ENCODE results near the gene CELF2. TPM values are rescaled to one million over a fixed set of nuclear protein-coding genes. Genes with fewer than 3 reads are reported as not detected.

Gene CELF2
- total and polyA plus RNA-seq, 2 experiments from 2014 or later, result 16.6 to 26.9 TPM

DNA sequence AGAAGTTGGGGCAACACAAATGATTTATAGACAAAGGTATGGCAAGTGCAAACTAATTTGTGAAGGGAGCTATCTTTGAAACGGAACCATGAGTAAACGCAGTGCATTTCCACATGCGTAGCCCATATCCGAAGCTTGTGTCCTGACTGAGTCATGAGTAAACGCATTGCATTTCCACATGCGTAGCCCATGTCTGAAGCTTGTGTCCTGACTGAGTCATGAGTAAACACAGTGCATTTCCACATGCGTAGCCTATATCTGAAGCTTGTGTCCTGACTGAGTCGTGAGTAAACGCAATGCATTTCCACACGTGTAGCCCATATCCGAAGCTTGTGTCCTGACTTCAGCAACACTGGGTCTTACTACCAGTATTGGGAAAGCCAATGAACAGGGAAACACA, 95.0 kb downstream of the CELF2 start:
- no peak for DNase-seq (ENCODE audit: low spot score)
- no peak overlapping the region for H3K27ac ChIP-seq
- no peaks in the 10 kb centered on the region for H3K27me3 ChIP-seq
- H3K36me3 ChIP-seq (replicated peaks; ENCODE audit: insufficient read depth, low read depth), result no peaks in the 10 kb centered on the region
- WGBS (ENCODE audit: low lambda C conversion rate, missing lambda C conversion rate), result 85% methylated on average over 11 of the region's 11 CpGs
- H3K79me2 ChIP-seq, result no peaks in the 10 kb centered on the region
- H3K4me3 ChIP-seq, result no peak overlapping the region
- H3K9me2 ChIP-seq (replicated peaks; ENCODE audit: insufficient read depth), result no peaks in the 10 kb centered on the region
- H3K4me2 ChIP-seq, result no peak overlapping the region
- TF ChIP-seq EZH2 (IDR thresholded peaks at IDR 0.05; ENCODE audit: borderline replicate concordance), result no peak
- TF ChIP-seq, protein P1, sequence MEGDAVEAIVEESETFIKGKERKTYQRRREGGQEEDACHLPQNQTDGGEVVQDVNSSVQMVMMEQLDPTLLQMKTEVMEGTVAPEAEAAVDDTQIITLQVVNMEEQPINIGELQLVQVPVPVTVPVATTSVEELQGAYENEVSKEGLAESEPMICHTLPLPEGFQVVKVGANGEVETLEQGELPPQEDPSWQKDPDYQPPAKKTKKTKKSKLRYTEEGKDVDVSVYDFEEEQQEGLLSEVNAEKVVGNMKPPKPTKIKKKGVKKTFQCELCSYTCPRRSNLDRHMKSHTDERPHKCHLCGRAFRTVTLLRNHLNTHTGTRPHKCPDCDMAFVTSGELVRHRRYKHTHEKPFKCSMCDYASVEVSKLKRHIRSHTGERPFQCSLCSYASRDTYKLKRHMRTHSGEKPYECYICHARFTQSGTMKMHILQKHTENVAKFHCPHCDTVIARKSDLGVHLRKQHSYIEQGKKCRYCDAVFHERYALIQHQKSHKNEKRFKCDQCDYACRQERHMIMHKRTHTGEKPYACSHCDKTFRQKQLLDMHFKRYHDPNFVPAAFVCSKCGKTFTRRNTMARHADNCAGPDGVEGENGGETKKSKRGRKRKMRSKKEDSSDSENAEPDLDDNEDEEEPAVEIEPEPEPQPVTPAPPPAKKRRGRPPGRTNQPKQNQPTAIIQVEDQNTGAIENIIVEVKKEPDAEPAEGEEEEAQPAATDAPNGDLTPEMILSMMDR (IDR thresholded peaks at IDR 0.05; ENCODE audit: poor library complexity), result no peak
- no peak for TF ChIP-seq EZH2phosphoT487 (IDR thresholded peaks at IDR 0.05; ENCODE audit: low read depth, severe bottlenecking, unreplicated experiment)
- H3K9me3 ChIP-seq (ENCODE audit: low read depth), result no peaks in the 10 kb centered on the region
- no peaks in the 10 kb centered on the region for H3K4me1 ChIP-seq (ENCODE audit: insufficient read depth)
- H4K20me1 ChIP-seq (ENCODE audit: insufficient read depth, poor library complexity, severe bottlenecking), result no peaks in the 10 kb centered on the region
- no peak overlapping the region for H2AFZ ChIP-seq

DNA sequence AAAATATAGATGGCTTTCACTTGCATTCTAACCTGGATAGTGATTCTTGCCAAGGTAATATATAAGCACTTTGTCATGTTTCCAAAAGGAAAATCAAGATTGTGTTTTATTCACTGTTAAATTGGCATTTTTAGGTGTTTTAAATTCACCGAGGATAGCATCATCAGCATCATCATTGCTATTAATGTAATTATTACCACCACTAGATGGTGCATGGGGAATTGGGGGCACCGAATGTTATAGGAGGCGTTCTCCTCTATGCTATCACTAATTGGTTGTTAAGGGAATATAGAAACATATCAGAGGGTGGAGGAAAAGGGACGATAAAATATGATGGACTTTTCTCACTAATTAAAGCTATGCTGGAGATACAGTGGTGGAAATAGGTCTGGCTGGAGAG, 95.5 kb downstream of the CELF2 start:
- Histone ChIP-seq H3K27me3 (no peaks in the 10 kb centered on the region), H3K27ac (no peak overlapping the region), H2AFZ (no peak overlapping the region), H3K4me3 (no peak overlapping the region), H3K36me3 (replicated peaks; ENCODE audit: insufficient read depth, low read depth) (no peaks in the 10 kb centered on the region), H3K9me3 (ENCODE audit: low read depth) (no peaks in the 10 kb centered on the region), H4K20me1 (ENCODE audit: insufficient read depth, poor library complexity, severe bottlenecking) (no peaks in the 10 kb centered on the region), H3K9me2 (replicated peaks; ENCODE audit: insufficient read depth) (no peaks in the 10 kb centered on the region), H3K4me2 (no peak overlapping the region), H3K79me2 (no peaks in the 10 kb centered on the region), H3K4me1 (ENCODE audit: insufficient read depth) (no peaks in the 10 kb centered on the region)
- TF ChIP-seq EZH2 (IDR thresholded peaks at IDR 0.05; ENCODE audit: borderline replicate concordance) (no peak), EZH2phosphoT487 (IDR thresholded peaks at IDR 0.05; ENCODE audit: low read depth, severe bottlenecking, unreplicated experiment) (no peak)
- TF ChIP-seq, protein P1 (IDR thresholded peaks at IDR 0.05; ENCODE audit: poor library complexity), result no peak
- 87% methylated on average over 4 of the region's 4 CpGs for WGBS (ENCODE audit: low lambda C conversion rate, missing lambda C conversion rate)
- DNase-seq (ENCODE audit: low spot score), result no peak

DNA sequence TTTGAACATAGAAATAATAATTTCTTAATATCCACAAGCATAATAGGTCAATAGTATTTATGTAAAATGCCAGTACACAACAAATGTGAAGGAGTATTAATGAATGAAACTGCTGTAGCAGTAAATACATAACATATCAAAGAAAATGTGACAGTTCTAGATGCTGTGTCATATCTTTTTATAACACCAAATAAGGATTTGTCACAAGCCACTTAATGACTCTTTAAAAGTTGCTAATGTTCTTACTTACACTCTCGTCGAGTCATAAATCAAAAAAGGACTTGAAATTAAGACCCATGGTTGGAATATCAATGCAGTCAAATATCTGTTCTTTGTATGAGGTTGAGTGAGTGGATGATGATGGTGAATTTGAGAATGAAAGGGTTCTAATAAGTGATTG, 96.6 kb downstream of the CELF2 start:
- no peaks in the 10 kb centered on the region for H3K4me1 ChIP-seq (ENCODE audit: insufficient read depth)
- no peaks in the 10 kb centered on the region for H3K36me3 ChIP-seq (replicated peaks; ENCODE audit: insufficient read depth, low read depth)
- no peaks in the 10 kb centered on the region for H3K9me2 ChIP-seq (replicated peaks; ENCODE audit: insufficient read depth)
- no peak overlapping the region for H3K4me2 ChIP-seq
- no peak overlapping the region for H3K4me3 ChIP-seq
- 96% methylated on average over 2 of the region's 2 CpGs for whole genome bisulfite sequencing (ENCODE audit: low lambda C conversion rate, missing lambda C conversion rate)
- no peak for DNase-seq (ENCODE audit: low spot score)
- no peak for TF ChIP-seq EZH2phosphoT487 (IDR thresholded peaks at IDR 0.05; ENCODE audit: low read depth, severe bottlenecking, unreplicated experiment)
- TF ChIP-seq, protein P1 (IDR thresholded peaks at IDR 0.05; ENCODE audit: poor library complexity), result no peak
- TF ChIP-seq EZH2 (IDR thresholded peaks at IDR 0.05; ENCODE audit: borderline replicate concordance), result no peak
- no peaks in the 10 kb centered on the region for H3K9me3 ChIP-seq (ENCODE audit: low read depth)
- H2AFZ ChIP-seq, result no peak overlapping the region
- H3K27ac ChIP-seq, result no peak overlapping the region
- H4K20me1 ChIP-seq (ENCODE audit: insufficient read depth, poor library complexity, severe bottlenecking), result no peaks in the 10 kb centered on the region
- no peaks in the 10 kb centered on the region for H3K27me3 ChIP-seq
- H3K79me2 ChIP-seq, result no peaks in the 10 kb centered on the region

DNA sequence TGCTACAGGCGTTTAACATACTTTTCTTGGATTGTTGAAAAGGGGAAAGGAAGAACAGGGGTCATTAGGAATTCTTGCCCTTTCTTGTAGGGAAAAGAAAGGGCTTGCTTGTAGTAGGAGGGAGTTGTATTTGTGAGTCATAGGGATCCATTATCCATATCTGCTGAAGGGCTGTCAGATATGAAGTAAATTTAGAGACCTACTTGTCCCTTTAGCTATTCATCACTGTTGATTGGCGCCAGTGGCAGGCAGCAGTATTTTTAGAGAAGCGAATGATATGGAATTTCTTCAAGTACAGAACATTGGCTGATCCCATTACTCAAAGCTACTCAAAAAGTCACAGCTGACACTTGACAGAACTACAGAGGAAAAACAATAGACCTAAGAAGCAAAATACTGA, 97.7 kb downstream of the CELF2 start:
- Histone ChIP-seq H3K9me3 (ENCODE audit: low read depth) (no peaks in the 10 kb centered on the region), H3K27ac (no peak overlapping the region), H3K79me2 (no peaks in the 10 kb centered on the region), H3K9me2 (replicated peaks; ENCODE audit: insufficient read depth) (no peaks in the 10 kb centered on the region), H3K36me3 (replicated peaks; ENCODE audit: insufficient read depth, low read depth) (no peaks in the 10 kb centered on the region), H3K4me1 (ENCODE audit: insufficient read depth) (no peaks in the 10 kb centered on the region), H4K20me1 (ENCODE audit: insufficient read depth, poor library complexity, severe bottlenecking) (no peaks in the 10 kb centered on the region), H3K27me3 (no peaks in the 10 kb centered on the region), H2AFZ (no peak overlapping the region), H3K4me2 (no peak overlapping the region), H3K4me3 (no peak overlapping the region)
- 90% methylated on average over 3 of the region's 3 CpGs for WGBS (ENCODE audit: low lambda C conversion rate, missing lambda C conversion rate)
- TF ChIP-seq, protein P1 (IDR thresholded peaks at IDR 0.05; ENCODE audit: poor library complexity), result no peak
- no peak for TF ChIP-seq EZH2 (IDR thresholded peaks at IDR 0.05; ENCODE audit: borderline replicate concordance)
- TF ChIP-seq EZH2phosphoT487 (IDR thresholded peaks at IDR 0.05; ENCODE audit: low read depth, severe bottlenecking, unreplicated experiment), result no peak
- no peak for DNase-seq (ENCODE audit: low spot score)

Measured in hepatocyte (in vitro differentiated cells).